ENCODE results near the gene PLXNA3. TPM values are rescaled to one million over a fixed set of nuclear protein-coding genes. Genes with fewer than 3 reads are reported as not detected.
A peak's percentile ranks its signal among the peaks of the same experiment; 100 is the strongest.

PLXNA3 gene
- total RNA-seq, 3 donors from 2014 or later (not counting 1 experiment from before 2014, with no cell fraction given), result 20.8 to 34.3 (median 32.2) TPM

GRCh38 chrX:154419189-154419588 is 38.9 kb upstream of the PLXNA3 start:
- Mint-ChIP-seq H3K27me3 (ENCODE audit: low read depth in 2 of 2) (no peaks in the 10 kb centered on the region), H3K9me3 (no peaks in the 10 kb centered on the region), H3K4me3 (no peak overlapping the region), H3K36me3 (no peaks in the 10 kb centered on the region), H3K27ac (no peak overlapping the region), H3K4me1 (no peaks in the 10 kb centered on the region)
- ATAC-seq (no peak), DNase-seq (peak in 1 of 2 donors; percentile 1)
- H3K4me1 ChIP-seq (ENCODE audit: control insufficient read depth, insufficient read depth, low read length), result no peaks in the 10 kb centered on the region
- H3K27me3 ChIP-seq (ENCODE audit: control insufficient read depth, insufficient read depth, low read length), result no peaks in the 10 kb centered on the region
- WGBS (ENCODE audit: insufficient coverage), result 83% methylated on average over 8 of the region's 8 CpGs
- no peak overlapping the region for H3K27ac ChIP-seq (ENCODE audit: low read length)
- H3K36me3 ChIP-seq (ENCODE audit: control insufficient read depth, insufficient read depth, low read length), result no peaks in the 10 kb centered on the region
- intact Hi-C loops (cut with micrococcal nuclease), result no loop called here
- H3K9me3 ChIP-seq (ENCODE audit: control insufficient read depth, insufficient read depth, low read length), result no peaks in the 10 kb centered on the region
- no peak overlapping the region for H3K4me3 ChIP-seq (ENCODE audit: low read length)
- TF ChIP-seq, protein P1, sequence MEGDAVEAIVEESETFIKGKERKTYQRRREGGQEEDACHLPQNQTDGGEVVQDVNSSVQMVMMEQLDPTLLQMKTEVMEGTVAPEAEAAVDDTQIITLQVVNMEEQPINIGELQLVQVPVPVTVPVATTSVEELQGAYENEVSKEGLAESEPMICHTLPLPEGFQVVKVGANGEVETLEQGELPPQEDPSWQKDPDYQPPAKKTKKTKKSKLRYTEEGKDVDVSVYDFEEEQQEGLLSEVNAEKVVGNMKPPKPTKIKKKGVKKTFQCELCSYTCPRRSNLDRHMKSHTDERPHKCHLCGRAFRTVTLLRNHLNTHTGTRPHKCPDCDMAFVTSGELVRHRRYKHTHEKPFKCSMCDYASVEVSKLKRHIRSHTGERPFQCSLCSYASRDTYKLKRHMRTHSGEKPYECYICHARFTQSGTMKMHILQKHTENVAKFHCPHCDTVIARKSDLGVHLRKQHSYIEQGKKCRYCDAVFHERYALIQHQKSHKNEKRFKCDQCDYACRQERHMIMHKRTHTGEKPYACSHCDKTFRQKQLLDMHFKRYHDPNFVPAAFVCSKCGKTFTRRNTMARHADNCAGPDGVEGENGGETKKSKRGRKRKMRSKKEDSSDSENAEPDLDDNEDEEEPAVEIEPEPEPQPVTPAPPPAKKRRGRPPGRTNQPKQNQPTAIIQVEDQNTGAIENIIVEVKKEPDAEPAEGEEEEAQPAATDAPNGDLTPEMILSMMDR (IDR thresholded peaks at IDR 0.05), result no peak

GRCh38 chrX:154419688-154420401 is 38.2 kb upstream of the PLXNA3 start:
- Histone ChIP-seq H3K9me3 (ENCODE audit: control insufficient read depth, insufficient read depth, low read length) (no peaks in the 10 kb centered on the region), H3K27ac (ENCODE audit: low read length) (no peak overlapping the region), H3K4me1 (ENCODE audit: control insufficient read depth, insufficient read depth, low read length) (no peaks in the 10 kb centered on the region), H3K27me3 (ENCODE audit: control insufficient read depth, insufficient read depth, low read length) (no peaks in the 10 kb centered on the region), H3K4me3 (ENCODE audit: low read length) (no peak overlapping the region), H3K36me3 (ENCODE audit: control insufficient read depth, insufficient read depth, low read length) (no peaks in the 10 kb centered on the region)
- Mint-ChIP-seq H3K4me3 (no peak overlapping the region), H3K27me3 (ENCODE audit: low read depth in 2 of 2) (no peaks in the 10 kb centered on the region), H3K36me3 (no peaks in the 10 kb centered on the region), H3K27ac (no peak overlapping the region), H3K9me3 (no peaks in the 10 kb centered on the region), H3K4me1 (no peaks in the 10 kb centered on the region)
- ATAC-seq (no peak), DNase-seq (no peak)
- TF ChIP-seq, protein P1 (IDR thresholded peaks at IDR 0.05), result no peak
- intact Hi-C loops (cut with micrococcal nuclease), result no loop called here
- 91% methylated on average over 14 of the region's 19 CpGs for WGBS (ENCODE audit: insufficient coverage)

- Mint-ChIP-seq H3K27ac (no peak overlapping the region), H3K4me1 (no peaks in the 10 kb centered on the region), H3K27me3 (ENCODE audit: low read depth in 2 of 2) (no peaks in the 10 kb centered on the region), H3K9me3 (no peaks in the 10 kb centered on the region), H3K4me3 (no peak overlapping the region), H3K36me3 (no peaks in the 10 kb centered on the region)
- intact Hi-C loops (cut with micrococcal nuclease), result no loop called here
- no peaks in the 10 kb centered on the region for H3K9me3 ChIP-seq (ENCODE audit: control insufficient read depth, insufficient read depth, low read length)
- TF ChIP-seq, protein P1 (IDR thresholded peaks at IDR 0.05), result no peak
- 95% methylated on average over 10 of the region's 10 CpGs for WGBS (ENCODE audit: insufficient coverage)
- no peak overlapping the region for H3K27ac ChIP-seq (ENCODE audit: low read length)
- DNase-seq, result no peak
- H3K4me1 ChIP-seq (ENCODE audit: control insufficient read depth, insufficient read depth, low read length), result no peaks in the 10 kb centered on the region
- no peak for ATAC-seq
- no peaks in the 10 kb centered on the region for H3K27me3 ChIP-seq (ENCODE audit: control insufficient read depth, insufficient read depth, low read length)
- no peaks in the 10 kb centered on the region for H3K36me3 ChIP-seq (ENCODE audit: control insufficient read depth, insufficient read depth, low read length)
- H3K4me3 ChIP-seq (ENCODE audit: low read length), result no peak overlapping the region
These were observed 37.7 kb upstream of the PLXNA3 start for GRCh38 chrX:154420402-154420756.
